ENCODE data around the gene TCERG1L. TPM values are rescaled to one million over a fixed set of nuclear protein-coding genes. Genes with fewer than 3 reads are reported as not detected.

The TCERG1L gene
- total RNA-seq, 1 donor from 2014 or later: not detected

DNA sequence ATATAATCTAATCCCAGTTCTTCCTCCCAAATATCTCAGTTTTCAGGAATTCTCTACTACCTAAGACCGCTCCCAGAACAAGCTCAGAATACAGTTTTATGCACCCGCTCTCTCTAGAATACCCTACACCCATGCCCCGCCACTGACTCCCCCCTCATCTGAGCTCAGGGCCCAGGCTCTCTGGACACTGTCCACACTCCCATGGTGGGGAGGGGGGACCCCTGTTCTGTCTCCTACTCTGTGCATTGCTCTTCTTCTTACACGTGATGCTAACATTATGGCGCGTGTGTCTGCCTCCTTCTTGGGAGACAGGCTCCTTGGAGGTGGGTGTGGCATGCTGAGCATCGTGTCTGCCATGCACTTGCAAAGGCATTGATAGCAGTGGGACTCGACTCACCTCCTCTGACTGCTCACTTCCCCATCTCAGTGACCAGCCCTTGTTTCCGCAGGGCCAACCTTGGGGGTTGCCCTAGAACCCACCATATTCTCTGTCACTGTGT, 127.9 kb downstream of the TCERG1L start:
- Histone ChIP-seq H3K9me3 (no peaks in the 10 kb centered on the region), H3K4me3 (no peak overlapping the region), H3K36me3 (no peaks in the 10 kb centered on the region), H3K27me3 (peaks cover 8% of the 10 kb centered on the region), H3K4me1 (no peaks in the 10 kb centered on the region), H3K27ac (no peak overlapping the region)
- ATAC-seq: no peak
- TF ChIP-seq CTCF (IDR thresholded peaks at IDR 0.05): no peak
- intact Hi-C loops (cut with DNase I): no loop called here
- peak; percentile 36 for DNase-seq

DNA sequence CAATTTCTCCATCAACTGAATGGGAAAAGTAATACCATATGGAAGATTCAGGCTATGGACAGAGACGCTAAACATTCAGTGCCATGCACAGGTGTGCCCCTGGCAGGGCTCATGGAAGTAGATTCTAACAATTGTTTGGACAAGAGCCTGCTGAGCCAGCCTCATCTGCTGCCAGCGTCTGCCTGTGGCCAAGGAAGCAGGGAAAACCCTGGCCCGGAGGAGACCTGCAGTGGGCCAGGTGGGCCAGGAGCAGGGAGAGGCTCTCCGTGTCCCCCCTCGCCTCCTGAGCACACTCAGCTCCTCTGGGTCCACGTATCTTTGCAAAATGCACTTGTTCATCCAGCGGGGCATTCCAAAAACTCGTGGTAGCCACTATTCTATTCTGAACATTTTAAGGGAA, 130.1 kb downstream of the TCERG1L start:
- Histone ChIP-seq H3K4me3 (no peak overlapping the region), H3K27me3 (peaks cover 8% of the 10 kb centered on the region), H3K36me3 (no peaks in the 10 kb centered on the region), H3K27ac (no peak overlapping the region), H3K9me3 (no peaks in the 10 kb centered on the region), H3K4me1 (no peaks in the 10 kb centered on the region)
- ATAC-seq (no peak), DNase-seq (no peak)
- intact Hi-C loops (cut with DNase I): no loop called here
- no peak for TF ChIP-seq CTCF (IDR thresholded peaks at IDR 0.05)

GRCh38 chr10:131180740-131181415, 130.6 kb downstream of the TCERG1L start:
- intact Hi-C loops (cut with DNase I): no loop called here
- Histone ChIP-seq H3K4me1 (no peaks in the 10 kb centered on the region), H3K36me3 (no peaks in the 10 kb centered on the region), H3K27ac (no peak overlapping the region), H3K27me3 (peaks cover 8% of the 10 kb centered on the region), H3K4me3 (no peak overlapping the region), H3K9me3 (no peaks in the 10 kb centered on the region)
- DNase-seq (peak; percentile 51), ATAC-seq (no peak)
- TF ChIP-seq CTCF (IDR thresholded peaks at IDR 0.05): no peak

- DNase-seq: no peak
- H3K4me3 ChIP-seq: no peak overlapping the region
- no peak overlapping the region for H3K27ac ChIP-seq
- H3K36me3 ChIP-seq: no peaks in the 10 kb centered on the region
- no peak for TF ChIP-seq CTCF (IDR thresholded peaks at IDR 0.05)
- peaks cover 8% of the 10 kb centered on the region for H3K27me3 ChIP-seq
- ATAC-seq: no peak
- intact Hi-C loops (cut with DNase I): no loop called here
- H3K4me1 ChIP-seq: no peaks in the 10 kb centered on the region
- no peaks in the 10 kb centered on the region for H3K9me3 ChIP-seq
Observed at GRCh38 chr10:131180086-131180485, 131.4 kb downstream of the TCERG1L start.

DNA sequence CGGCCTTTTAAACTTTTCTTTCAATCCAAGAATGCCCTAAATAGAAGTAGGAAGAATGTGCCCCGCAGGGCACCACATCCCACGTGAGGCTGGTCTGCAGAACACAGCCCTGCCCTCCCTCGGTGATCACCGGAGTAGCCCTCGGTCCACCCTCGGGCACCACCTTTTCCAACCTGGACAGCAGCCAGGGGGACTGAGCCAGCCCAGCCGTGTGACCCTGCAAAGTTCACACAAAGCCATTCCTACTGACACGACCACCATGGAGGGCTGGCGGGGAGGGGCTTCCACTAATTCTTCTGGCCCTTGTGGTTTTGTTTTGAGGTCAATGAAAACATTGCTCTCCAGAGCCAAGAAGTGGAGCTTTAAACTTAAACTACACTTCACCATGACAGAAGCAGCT, 132.2 kb downstream of the TCERG1L start:
- Histone ChIP-seq H3K27ac (no peak overlapping the region), H3K4me1 (no peaks in the 10 kb centered on the region), H3K27me3 (peaks cover 8% of the 10 kb centered on the region), H3K4me3 (no peak overlapping the region), H3K36me3 (no peaks in the 10 kb centered on the region), H3K9me3 (no peaks in the 10 kb centered on the region)
- ATAC-seq (no peak), DNase-seq (peak; percentile 49)
- no peak for TF ChIP-seq CTCF (IDR thresholded peaks at IDR 0.05)
- intact Hi-C loops (cut with DNase I): no loop called here

All from upper lobe of right lung (tissue), 1 donor.